ENCODE data around the gene SAMD11. TPM values are rescaled to one million over a fixed set of nuclear protein-coding genes. Genes with fewer than 3 reads are reported as not detected.

Gene SAMD11
- total RNA-seq, 1 experiment from 2014 or later = 2.3 TPM

DNA sequence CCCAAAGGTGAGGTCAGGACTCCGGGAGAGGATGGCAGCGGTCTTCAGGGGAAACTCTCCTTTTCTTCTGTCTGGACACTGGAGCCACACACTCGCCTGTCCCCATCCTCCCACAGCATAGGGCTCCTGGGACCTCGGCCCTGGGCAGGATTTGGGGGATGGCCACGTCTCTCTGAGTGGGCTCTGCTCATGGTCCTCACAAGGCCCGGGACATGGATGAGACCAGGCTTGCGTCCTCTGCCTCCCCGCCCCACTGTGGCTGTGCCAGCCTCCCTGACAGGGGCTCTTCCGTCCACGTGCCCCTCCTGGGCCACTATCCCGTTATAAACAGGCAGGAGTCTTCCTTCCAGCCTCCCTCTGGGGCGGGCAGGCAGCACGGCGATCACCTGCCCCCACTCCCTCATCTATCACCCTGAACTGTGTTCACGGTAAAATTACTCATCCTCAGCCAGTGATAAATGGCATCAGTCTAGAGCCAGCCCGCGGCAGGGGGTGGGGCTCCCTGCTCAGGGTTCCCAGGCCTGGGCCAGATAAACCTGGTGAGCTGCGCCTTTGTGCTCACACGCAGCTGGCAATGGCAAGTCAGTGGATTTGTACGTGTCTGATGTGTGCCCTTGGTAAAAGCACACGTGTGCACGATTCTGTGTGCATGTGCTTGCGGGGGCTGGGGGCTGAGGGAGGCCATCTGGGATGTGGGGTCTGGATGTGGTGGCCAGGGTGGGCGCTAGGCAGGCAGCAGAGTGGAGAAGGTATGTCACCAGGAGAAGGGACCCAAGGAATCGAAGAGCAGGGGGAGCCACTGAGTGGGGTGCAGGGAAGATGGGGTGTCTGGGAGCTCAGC, 12.6 kb upstream of the SAMD11 start:
- H3K36me3 Mint-ChIP-seq = no peaks in the 10 kb centered on the region
- H3K4me3 Mint-ChIP-seq = no peak overlapping the region
- H3K27ac Mint-ChIP-seq = no peak overlapping the region
- POLR2A ChIA-PET = no interaction called here
- peaks cover 2% of the 10 kb centered on the region; the same call in 1 of the 2 replicates for H3K4me1 Mint-ChIP-seq
- TF ChIP-seq, protein P1, sequence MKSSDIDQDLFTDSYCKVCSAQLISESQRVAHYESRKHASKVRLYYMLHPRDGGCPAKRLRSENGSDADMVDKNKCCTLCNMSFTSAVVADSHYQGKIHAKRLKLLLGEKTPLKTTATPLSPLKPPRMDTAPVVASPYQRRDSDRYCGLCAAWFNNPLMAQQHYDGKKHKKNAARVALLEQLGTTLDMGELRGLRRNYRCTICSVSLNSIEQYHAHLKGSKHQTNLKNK (CRISPR knock-in tag; IDR thresholded peaks at IDR 0.05) = no peak
- peak; percentile 44; the same call in 1 of the 2 replicates for TF ChIP-seq ZNF121 (CRISPR knock-in tag; IDR thresholded peaks at IDR 0.05)
- DNase-seq (ENCODE audit: low spot score) (peak; percentile 8), ATAC-seq (no peak)
- CTCF ChIA-PET = interaction anchor here (1.2 to 2.2 kb wide), 4 partner anchors 12 to 31 kb away, joined by 6 to 9 read pairs (median 6); partner anchors contain the start of gene SAMD11
- H3K9me3 Mint-ChIP-seq = no peaks in the 10 kb centered on the region
- peaks cover 64% of the 10 kb centered on the region for H3K27me3 Mint-ChIP-seq (ENCODE audit: low read depth)

DNA sequence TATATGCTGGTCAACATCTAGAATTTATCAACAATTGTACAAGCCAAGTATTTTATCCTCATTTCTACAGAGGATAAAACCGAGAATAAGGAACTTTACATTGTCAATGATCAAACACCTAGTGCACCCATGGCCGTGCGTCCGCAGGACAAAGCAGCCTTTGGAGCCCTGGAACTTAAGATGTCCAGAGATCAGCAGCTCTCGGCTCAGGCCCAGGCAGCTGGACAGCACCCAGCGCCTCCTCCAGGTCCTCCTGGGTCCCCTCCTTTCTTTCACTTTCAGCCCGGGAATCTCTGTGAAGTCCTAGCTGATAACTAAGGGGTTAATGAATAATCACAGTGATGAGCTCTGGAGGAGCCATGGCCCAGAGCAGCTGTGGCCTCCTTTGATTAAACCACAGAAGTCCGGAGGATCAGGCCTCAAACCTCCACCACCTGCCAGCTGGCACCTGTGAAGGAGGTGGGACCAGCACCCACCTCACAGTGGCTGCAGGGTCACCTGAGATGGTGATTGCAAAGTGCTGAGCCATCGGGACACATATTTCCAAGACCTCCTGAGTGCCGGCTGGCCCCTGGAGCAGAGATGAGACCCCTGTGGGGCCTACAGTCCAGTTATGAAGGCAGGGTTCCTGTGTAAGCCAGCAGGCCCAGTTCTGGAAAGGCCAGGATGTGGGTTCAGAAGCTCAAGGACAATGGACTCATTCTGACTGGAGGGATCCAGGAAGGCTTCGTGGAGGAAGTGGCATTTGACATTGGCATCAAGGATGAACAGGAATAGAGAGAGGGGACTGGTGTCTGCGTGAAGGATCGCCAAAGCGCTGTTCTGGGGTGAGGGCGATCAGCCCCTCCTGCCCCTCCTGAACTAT, 11.6 kb upstream of the SAMD11 start:
- Mint-ChIP-seq H3K4me3 (no peak overlapping the region), H3K9me3 (no peaks in the 10 kb centered on the region), H3K4me1 (peaks cover 2% of the 10 kb centered on the region; the same call in 1 of the 2 replicates), H3K27me3 (ENCODE audit: low read depth) (peaks cover 60% of the 10 kb centered on the region), H3K27ac (no peak overlapping the region), H3K36me3 (no peaks in the 10 kb centered on the region)
- POLR2A ChIA-PET = no interaction called here
- ATAC-seq = no peak
- CTCF ChIA-PET = interaction anchor here (0.8 to 2.2 kb wide), 7 partner anchors 11 to 42 kb away, joined by 3 to 9 read pairs (median 6); partner anchors contain the start of gene SAMD11
- no peak for DNase-seq (ENCODE audit: low spot score)
- no peak for TF ChIP-seq SOX15 (CRISPR knock-in tag; IDR thresholded peaks at IDR 0.05)

GRCh38 chr1:912740-913301, 10.9 kb upstream of the SAMD11 start:
- DNase-seq (ENCODE audit: low spot score) = peak; percentile 53

More at GRCh38 chr1:912740-913301, 10.9 kb upstream of the SAMD11 start:
- peak; percentile 82 for ATAC-seq
- Mint-ChIP-seq H3K27ac (no peak overlapping the region), H3K27me3 (ENCODE audit: low read depth) (peaks cover 59% of the 10 kb centered on the region), H3K36me3 (no peaks in the 10 kb centered on the region), H3K9me3 (no peaks in the 10 kb centered on the region), H3K4me1 (peaks cover 2% of the 10 kb centered on the region; the same call in 1 of the 2 replicates), H3K4me3 (no peak overlapping the region)
- no peak for TF ChIP-seq ZNF317 (CRISPR knock-in tag; IDR thresholded peaks at IDR 0.05; ENCODE audit: borderline replicate concordance, low read depth)
- no peak for TF ChIP-seq IRF2 (CRISPR knock-in tag; IDR thresholded peaks at IDR 0.05; ENCODE audit: borderline replicate concordance, low read depth)
- TF ChIP-seq RORB (CRISPR knock-in tag; IDR thresholded peaks at IDR 0.05) = no peak
- TF ChIP-seq JUN (CRISPR knock-in tag; IDR thresholded peaks at IDR 0.05) = no peak
- no peak for TF ChIP-seq TP53 (CRISPR knock-in tag; IDR thresholded peaks at IDR 0.05)
- no peak for TF ChIP-seq E2F1 (CRISPR knock-in tag; IDR thresholded peaks at IDR 0.05)
- TF ChIP-seq SMAD4 (CRISPR knock-in tag; IDR thresholded peaks at IDR 0.05) = no peak
- no peak for TF ChIP-seq GTF2I (CRISPR knock-in tag; conservative IDR thresholded peaks at IDR 0.05)
- TF ChIP-seq, protein P2, sequence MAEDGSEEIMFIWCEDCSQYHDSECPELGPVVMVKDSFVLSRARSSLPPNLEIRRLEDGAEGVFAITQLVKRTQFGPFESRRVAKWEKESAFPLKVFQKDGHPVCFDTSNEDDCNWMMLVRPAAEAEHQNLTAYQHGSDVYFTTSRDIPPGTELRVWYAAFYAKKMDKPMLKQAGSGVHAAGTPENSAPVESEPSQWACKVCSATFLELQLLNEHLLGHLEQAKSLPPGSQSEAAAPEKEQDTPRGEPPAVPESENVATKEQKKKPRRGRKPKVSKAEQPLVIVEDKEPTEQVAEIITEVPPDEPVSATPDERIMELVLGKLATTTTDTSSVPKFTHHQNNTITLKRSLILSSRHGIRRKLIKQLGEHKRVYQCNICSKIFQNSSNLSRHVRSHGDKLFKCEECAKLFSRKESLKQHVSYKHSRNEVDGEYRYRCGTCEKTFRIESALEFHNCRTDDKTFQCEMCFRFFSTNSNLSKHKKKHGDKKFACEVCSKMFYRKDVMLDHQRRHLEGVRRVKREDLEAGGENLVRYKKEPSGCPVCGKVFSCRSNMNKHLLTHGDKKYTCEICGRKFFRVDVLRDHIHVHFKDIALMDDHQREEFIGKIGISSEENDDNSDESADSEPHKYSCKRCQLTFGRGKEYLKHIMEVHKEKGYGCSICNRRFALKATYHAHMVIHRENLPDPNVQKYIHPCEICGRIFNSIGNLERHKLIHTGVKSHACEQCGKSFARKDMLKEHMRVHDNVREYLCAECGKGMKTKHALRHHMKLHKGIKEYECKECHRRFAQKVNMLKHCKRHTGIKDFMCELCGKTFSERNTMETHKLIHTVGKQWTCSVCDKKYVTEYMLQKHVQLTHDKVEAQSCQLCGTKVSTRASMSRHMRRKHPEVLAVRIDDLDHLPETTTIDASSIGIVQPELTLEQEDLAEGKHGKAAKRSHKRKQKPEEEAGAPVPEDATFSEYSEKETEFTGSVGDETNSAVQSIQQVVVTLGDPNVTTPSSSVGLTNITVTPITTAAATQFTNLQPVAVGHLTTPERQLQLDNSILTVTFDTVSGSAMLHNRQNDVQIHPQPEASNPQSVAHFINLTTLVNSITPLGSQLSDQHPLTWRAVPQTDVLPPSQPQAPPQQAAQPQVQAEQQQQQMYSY (CRISPR knock-in tag; IDR thresholded peaks at IDR 0.05) = no peak
- no peak for TF ChIP-seq HMGA2 (CRISPR knock-in tag; IDR thresholded peaks at IDR 0.05)
- TF ChIP-seq NR2C2 (CRISPR knock-in tag; IDR thresholded peaks at IDR 0.05) = no peak
- TF ChIP-seq, protein P3, sequence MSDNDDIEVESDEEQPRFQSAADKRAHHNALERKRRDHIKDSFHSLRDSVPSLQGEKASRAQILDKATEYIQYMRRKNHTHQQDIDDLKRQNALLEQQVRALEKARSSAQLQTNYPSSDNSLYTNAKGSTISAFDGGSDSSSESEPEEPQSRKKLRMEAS (CRISPR knock-in tag; IDR thresholded peaks at IDR 0.05) = no peak
- no peak for TF ChIP-seq ZNF232 (CRISPR knock-in tag; IDR thresholded peaks at IDR 0.05)
- no peak for TF ChIP-seq NR3C1 (CRISPR knock-in tag; conservative IDR thresholded peaks at IDR 0.05; ENCODE audit: low read depth)
- TF ChIP-seq NFATC4 (CRISPR knock-in tag; IDR thresholded peaks at IDR 0.05) = no peak
- POLR2A ChIA-PET = no interaction called here
- CTCF ChIA-PET = interaction anchor here (0.5 to 2.2 kb wide), 8 partner anchors 10 to 90 kb away, joined by 3 to 9 read pairs (median 6); partner anchors contain the start of gene SAMD11
